ENCODE data around the gene OLFML2A. TPM values are rescaled to one million over a fixed set of nuclear protein-coding genes. Genes with fewer than 3 reads are reported as not detected.

The OLFML2A gene
- total and polyA plus RNA-seq, 2 of the 13 experiments (the other 11 are each of a cell fraction or from before 2014, with no cell fraction given) = 0.01 to 0.02 TPM

DNA sequence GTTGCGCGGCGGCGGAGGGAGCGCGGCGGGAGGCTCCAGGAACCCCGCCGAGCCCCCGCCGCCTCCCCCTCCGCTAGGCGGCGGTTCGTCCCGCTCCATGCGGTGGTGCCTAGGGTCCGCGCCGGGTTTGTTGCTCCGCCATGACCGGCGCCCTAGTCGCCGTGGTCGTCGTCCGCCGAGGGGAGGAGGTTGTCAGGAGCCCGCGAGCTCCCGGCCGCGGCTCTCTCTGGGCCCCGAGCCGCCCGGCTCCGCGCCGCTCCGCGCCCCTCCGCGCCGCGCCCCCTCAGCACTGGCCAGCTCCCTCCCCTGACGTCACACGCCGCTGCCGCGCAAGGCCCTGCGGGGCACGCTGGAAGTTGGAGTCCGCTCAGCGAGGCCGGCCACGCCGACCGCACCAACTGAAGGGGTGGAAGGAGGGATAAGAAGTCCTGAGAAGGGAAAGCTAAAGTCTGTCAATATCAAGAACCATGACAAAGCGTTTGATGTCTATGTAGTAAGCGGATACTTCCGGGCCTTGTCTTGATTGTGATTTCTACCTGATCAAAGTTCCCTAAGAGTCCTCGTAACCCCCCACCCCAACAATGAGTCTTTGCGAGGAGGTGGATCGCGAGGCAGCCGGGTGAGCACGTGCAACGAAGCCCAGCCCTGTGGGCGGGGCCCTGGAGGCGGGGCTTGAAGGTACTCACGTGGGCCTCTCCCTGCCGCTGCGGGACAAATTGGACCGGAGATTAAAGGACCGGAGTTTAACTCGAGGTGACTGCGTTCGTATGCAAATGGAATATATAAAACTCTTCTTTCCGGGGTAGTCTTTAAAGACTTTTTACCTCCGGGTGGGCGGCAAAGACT is 5.7 kb upstream of the OLFML2A start, which contains the start of gene NR6A1 (continued):
- TF ChIP-seq CBX5 (CRISPR knock-in tag; IDR thresholded peaks at IDR 0.05; ENCODE audit: borderline replicate concordance) (no peak), ZNF629 (CRISPR knock-in tag; conservative IDR thresholded peaks at IDR 0.05) (0 out of 2 replicates have a peak, but pooled peaks have one; percentile 15), SNAPC2 (CRISPR knock-in tag; IDR thresholded peaks at IDR 0.05) (peak; percentile 10; the same call in 1 of the 2 replicates), U2AF2 (IDR thresholded peaks at IDR 0.05; ENCODE audit: low read depth, low read length) (no peak), PCBP2 (optimal IDR thresholded peaks at IDR 0.05; ENCODE audit: low read depth, low read length, poor library complexity, severe bottlenecking) (no peak), ATAD3A (CRISPR knock-in tag; IDR thresholded peaks at IDR 0.05) (no peak), ZNF180 (CRISPR knock-in tag; IDR thresholded peaks at IDR 0.05; ENCODE audit: borderline replicate concordance, low read depth) (no peak), POLR2AphosphoS5 (IDR thresholded peaks at IDR 0.05; ENCODE audit: low read depth, low read length) (peak; percentile 23; the same call in 1 of the 2 replicates), HNF4A (CRISPR knock-in tag; IDR thresholded peaks at IDR 0.05) (no peak), ZNF382 (CRISPR knock-in tag; IDR thresholded peaks at IDR 0.05; ENCODE audit: borderline replicate concordance) (no peak), GPN1 (CRISPR knock-in tag; IDR thresholded peaks at IDR 0.05; ENCODE audit: borderline replicate concordance) (no peak), PPARG (CRISPR knock-in tag; conservative IDR thresholded peaks at IDR 0.05) (no peak; the same call in 1 of the 2 replicates), ZNF30 (CRISPR knock-in tag; IDR thresholded peaks at IDR 0.05) (no peak), ZNF260 (CRISPR knock-in tag; IDR thresholded peaks at IDR 0.05; ENCODE audit: borderline replicate concordance, low read depth) (no peak), SAP130 (CRISPR knock-in tag; IDR thresholded peaks at IDR 0.05; ENCODE audit: low read depth) (peak; percentile 92), ZNF788 (CRISPR knock-in tag; IDR thresholded peaks at IDR 0.05; ENCODE audit: borderline replicate concordance) (peak; percentile 51; the same call in 1 of the 2 replicates), CENPX (CRISPR knock-in tag; IDR thresholded peaks at IDR 0.05) (no peak), TEAD2 (CRISPR knock-in tag; IDR thresholded peaks at IDR 0.05) (no peak), JARID2 (CRISPR knock-in tag; IDR thresholded peaks at IDR 0.05; ENCODE audit: insufficient replicate concordance) (no peak), MBNL3 (CRISPR knock-in tag; conservative IDR thresholded peaks at IDR 0.05) (no peak), PTBP1 (IDR thresholded peaks at IDR 0.05; ENCODE audit: low read depth, low read length, poor library complexity, severe bottlenecking) (no peak)
- TF ChIP-seq, protein P1, sequence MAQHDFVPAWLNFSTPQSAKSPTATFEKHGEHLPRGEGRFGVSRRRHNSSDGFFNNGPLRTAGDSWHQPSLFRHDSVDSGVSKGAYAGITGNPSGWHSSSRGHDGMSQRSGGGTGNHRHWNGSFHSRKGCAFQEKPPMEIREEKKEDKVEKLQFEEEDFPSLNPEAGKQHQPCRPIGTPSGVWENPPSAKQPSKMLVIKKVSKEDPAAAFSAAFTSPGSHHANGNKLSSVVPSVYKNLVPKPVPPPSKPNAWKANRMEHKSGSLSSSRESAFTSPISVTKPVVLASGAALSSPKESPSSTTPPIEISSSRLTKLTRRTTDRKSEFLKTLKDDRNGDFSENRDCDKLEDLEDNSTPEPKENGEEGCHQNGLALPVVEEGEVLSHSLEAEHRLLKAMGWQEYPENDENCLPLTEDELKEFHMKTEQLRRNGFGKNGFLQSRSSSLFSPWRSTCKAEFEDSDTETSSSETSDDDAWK (CRISPR knock-in tag; IDR thresholded peaks at IDR 0.05) = no peak
- TF ChIP-seq, protein P2, sequence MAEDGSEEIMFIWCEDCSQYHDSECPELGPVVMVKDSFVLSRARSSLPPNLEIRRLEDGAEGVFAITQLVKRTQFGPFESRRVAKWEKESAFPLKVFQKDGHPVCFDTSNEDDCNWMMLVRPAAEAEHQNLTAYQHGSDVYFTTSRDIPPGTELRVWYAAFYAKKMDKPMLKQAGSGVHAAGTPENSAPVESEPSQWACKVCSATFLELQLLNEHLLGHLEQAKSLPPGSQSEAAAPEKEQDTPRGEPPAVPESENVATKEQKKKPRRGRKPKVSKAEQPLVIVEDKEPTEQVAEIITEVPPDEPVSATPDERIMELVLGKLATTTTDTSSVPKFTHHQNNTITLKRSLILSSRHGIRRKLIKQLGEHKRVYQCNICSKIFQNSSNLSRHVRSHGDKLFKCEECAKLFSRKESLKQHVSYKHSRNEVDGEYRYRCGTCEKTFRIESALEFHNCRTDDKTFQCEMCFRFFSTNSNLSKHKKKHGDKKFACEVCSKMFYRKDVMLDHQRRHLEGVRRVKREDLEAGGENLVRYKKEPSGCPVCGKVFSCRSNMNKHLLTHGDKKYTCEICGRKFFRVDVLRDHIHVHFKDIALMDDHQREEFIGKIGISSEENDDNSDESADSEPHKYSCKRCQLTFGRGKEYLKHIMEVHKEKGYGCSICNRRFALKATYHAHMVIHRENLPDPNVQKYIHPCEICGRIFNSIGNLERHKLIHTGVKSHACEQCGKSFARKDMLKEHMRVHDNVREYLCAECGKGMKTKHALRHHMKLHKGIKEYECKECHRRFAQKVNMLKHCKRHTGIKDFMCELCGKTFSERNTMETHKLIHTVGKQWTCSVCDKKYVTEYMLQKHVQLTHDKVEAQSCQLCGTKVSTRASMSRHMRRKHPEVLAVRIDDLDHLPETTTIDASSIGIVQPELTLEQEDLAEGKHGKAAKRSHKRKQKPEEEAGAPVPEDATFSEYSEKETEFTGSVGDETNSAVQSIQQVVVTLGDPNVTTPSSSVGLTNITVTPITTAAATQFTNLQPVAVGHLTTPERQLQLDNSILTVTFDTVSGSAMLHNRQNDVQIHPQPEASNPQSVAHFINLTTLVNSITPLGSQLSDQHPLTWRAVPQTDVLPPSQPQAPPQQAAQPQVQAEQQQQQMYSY (CRISPR knock-in tag; IDR thresholded peaks at IDR 0.05) = peak; percentile 72
- TF ChIP-seq, protein P3, sequence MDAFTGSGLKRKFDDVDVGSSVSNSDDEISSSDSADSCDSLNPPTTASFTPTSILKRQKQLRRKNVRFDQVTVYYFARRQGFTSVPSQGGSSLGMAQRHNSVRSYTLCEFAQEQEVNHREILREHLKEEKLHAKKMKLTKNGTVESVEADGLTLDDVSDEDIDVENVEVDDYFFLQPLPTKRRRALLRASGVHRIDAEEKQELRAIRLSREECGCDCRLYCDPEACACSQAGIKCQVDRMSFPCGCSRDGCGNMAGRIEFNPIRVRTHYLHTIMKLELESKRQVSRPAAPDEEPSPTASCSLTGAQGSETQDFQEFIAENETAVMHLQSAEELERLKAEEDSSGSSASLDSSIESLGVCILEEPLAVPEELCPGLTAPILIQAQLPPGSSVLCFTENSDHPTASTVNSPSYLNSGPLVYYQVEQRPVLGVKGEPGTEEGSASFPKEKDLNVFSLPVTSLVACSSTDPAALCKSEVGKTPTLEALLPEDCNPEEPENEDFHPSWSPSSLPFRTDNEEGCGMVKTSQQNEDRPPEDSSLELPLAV (CRISPR knock-in tag; conservative IDR thresholded peaks at IDR 0.05; ENCODE audit: low read depth) = no peak

All from HepG2 (cell line).